ENCODE measurements around the gene ERVFRD-1. TPM values are rescaled to one million over a fixed set of nuclear protein-coding genes. Genes with fewer than 3 reads are reported as not detected.

ERVFRD-1 gene
- total RNA-seq, 1 donor from 2014 or later = 0.25 TPM

GRCh38 chr6:11152581-11152980 is 41.1 kb upstream of the ERVFRD-1 start:
- no peak for DNase-seq (ENCODE audit: extremely low spot score in 2 of 2)
- intact Hi-C loops (cut with DNase I) = no loop called here
- Histone ChIP-seq H3K27ac (no peak overlapping the region), H3K36me3 (no peaks in the 10 kb centered on the region), H3K4me1 (no peaks in the 10 kb centered on the region), H3K4me3 (no peak overlapping the region), H3K9me3 (no peaks in the 10 kb centered on the region), H3K27me3 (no peaks in the 10 kb centered on the region)
- TF ChIP-seq POLR2A (IDR thresholded peaks at IDR 0.05) = no peak
- TF ChIP-seq, protein P1, sequence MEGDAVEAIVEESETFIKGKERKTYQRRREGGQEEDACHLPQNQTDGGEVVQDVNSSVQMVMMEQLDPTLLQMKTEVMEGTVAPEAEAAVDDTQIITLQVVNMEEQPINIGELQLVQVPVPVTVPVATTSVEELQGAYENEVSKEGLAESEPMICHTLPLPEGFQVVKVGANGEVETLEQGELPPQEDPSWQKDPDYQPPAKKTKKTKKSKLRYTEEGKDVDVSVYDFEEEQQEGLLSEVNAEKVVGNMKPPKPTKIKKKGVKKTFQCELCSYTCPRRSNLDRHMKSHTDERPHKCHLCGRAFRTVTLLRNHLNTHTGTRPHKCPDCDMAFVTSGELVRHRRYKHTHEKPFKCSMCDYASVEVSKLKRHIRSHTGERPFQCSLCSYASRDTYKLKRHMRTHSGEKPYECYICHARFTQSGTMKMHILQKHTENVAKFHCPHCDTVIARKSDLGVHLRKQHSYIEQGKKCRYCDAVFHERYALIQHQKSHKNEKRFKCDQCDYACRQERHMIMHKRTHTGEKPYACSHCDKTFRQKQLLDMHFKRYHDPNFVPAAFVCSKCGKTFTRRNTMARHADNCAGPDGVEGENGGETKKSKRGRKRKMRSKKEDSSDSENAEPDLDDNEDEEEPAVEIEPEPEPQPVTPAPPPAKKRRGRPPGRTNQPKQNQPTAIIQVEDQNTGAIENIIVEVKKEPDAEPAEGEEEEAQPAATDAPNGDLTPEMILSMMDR (IDR thresholded peaks at IDR 0.05) = no peak
- no peak for TF ChIP-seq POLR2AphosphoS5 (IDR thresholded peaks at IDR 0.05; ENCODE audit: insufficient read depth in 1 of 2, low read depth in 1 of 2)

GRCh38 chr6:11151488-11151887 is 40.0 kb upstream of the ERVFRD-1 start:
- TF ChIP-seq POLR2A (IDR thresholded peaks at IDR 0.05) (no peak), POLR2AphosphoS5 (IDR thresholded peaks at IDR 0.05; ENCODE audit: insufficient read depth in 1 of 2, low read depth in 1 of 2) (no peak)
- TF ChIP-seq, protein P1 (IDR thresholded peaks at IDR 0.05) = no peak
- H3K36me3 ChIP-seq = no peaks in the 10 kb centered on the region
- H3K4me1 ChIP-seq = no peaks in the 10 kb centered on the region
- intact Hi-C loops (cut with DNase I) = no loop called here
- H3K27me3 ChIP-seq = no peaks in the 10 kb centered on the region
- no peak overlapping the region for H3K4me3 ChIP-seq
- no peak for DNase-seq (ENCODE audit: extremely low spot score in 2 of 2)
- H3K27ac ChIP-seq = no peak overlapping the region
- no peaks in the 10 kb centered on the region for H3K9me3 ChIP-seq

DNA sequence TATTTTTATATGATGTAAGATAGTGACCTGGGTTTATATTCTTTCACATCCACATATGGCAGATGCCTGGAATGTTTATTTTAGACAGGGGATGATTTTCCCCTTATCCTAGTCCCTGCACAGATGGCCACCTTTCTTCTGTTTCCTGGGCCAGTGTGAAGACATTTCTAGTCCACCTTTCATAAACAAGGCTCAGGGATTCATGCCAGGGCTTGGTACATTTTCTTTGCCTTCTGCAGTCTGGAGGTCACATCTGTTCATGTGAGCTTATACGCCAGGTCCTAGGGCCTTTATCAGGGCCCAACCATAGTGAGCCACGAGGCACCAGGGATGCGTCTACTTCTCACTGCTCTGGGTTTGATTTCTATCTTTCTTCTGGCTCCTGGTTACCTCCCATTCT is 38.0 kb upstream of the ERVFRD-1 start:
- Histone ChIP-seq H3K4me3 (no peak overlapping the region), H3K27ac (no peak overlapping the region), H3K27me3 (no peaks in the 10 kb centered on the region), H3K9me3 (no peaks in the 10 kb centered on the region), H3K4me1 (peaks cover 2% of the 10 kb centered on the region), H3K36me3 (no peaks in the 10 kb centered on the region)
- DNase-seq (ENCODE audit: extremely low spot score in 2 of 2) = no peak
- intact Hi-C loops (cut with DNase I) = no loop called here
- TF ChIP-seq POLR2A (IDR thresholded peaks at IDR 0.05) (no peak), POLR2AphosphoS5 (IDR thresholded peaks at IDR 0.05; ENCODE audit: insufficient read depth in 1 of 2, low read depth in 1 of 2) (no peak)
- TF ChIP-seq, protein P1 (IDR thresholded peaks at IDR 0.05) = no peak

GRCh38 chr6:11146117-11146826 is 34.7 kb upstream of the ERVFRD-1 start:
- H3K27me3 ChIP-seq = no peaks in the 10 kb centered on the region
- intact Hi-C loops (cut with DNase I) = no loop called here
- TF ChIP-seq POLR2A (IDR thresholded peaks at IDR 0.05) (no peak), POLR2AphosphoS5 (IDR thresholded peaks at IDR 0.05; ENCODE audit: insufficient read depth in 1 of 2, low read depth in 1 of 2) (no peak)
- TF ChIP-seq, protein P1 (IDR thresholded peaks at IDR 0.05) = no peak
- peaks cover 15% of the 10 kb centered on the region for H3K4me1 ChIP-seq
- H3K4me3 ChIP-seq = no peak overlapping the region
- H3K36me3 ChIP-seq = no peaks in the 10 kb centered on the region
- no peak overlapping the region for H3K27ac ChIP-seq
- no peak for DNase-seq (ENCODE audit: extremely low spot score in 2 of 2)
- no peaks in the 10 kb centered on the region for H3K9me3 ChIP-seq

GRCh38 chr6:11144393-11144851 is 32.9 kb upstream of the ERVFRD-1 start:
- TF ChIP-seq POLR2AphosphoS5 (IDR thresholded peaks at IDR 0.05; ENCODE audit: insufficient read depth in 1 of 2, low read depth in 1 of 2) = peak in 1 of 2 donors; percentile 45
- TF ChIP-seq, protein P1 (IDR thresholded peaks at IDR 0.05) = peak; percentile 80 to 94 (median 88)
- TF ChIP-seq POLR2A (IDR thresholded peaks at IDR 0.05) = no peak
- Histone ChIP-seq H3K4me3 (no peak overlapping the region), H3K4me1 (peaks cover 15% of the 10 kb centered on the region), H3K9me3 (no peaks in the 10 kb centered on the region), H3K27me3 (no peaks in the 10 kb centered on the region), H3K27ac (no peak overlapping the region), H3K36me3 (no peaks in the 10 kb centered on the region)
- no peak for DNase-seq (ENCODE audit: extremely low spot score in 2 of 2)
- intact Hi-C loops (cut with DNase I) = loop anchor here (5.0 kb wide), 1 partner anchor 353 kb away; no protein-coding TSS in a partner anchor
